ENCODE data around the gene SCN5A. TPM values are rescaled to one million over a fixed set of nuclear protein-coding genes. Genes with fewer than 3 reads are reported as not detected.

The SCN5A gene
- total RNA-seq, 1 experiment from 2014 or later, result 0.54 TPM

DNA sequence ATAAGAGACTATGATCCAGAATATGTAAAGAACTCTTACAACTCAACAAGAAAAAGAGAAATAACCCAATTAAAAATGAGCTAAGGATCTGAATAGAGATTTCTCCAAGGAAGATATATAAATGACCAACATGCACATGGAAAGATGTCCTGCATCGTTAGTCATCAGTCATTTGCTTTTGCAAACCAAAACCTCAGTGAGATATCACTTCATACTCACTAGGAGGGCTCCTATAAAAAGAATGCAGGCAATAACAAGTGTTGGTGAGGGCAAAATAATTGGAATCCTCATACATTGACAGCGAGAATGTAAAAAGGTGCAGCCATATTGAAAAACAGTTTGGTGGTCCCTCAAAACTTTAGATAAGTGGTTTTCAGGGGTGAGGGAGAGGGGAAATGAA is 96.4 kb downstream of the SCN5A start:
- DNase-seq (ENCODE audit: low spot score), result no peak
- no peak overlapping the region for H3K27ac ChIP-seq (ENCODE audit: low read depth, low read length, poor library complexity, severe bottlenecking)
- ChIA-PET CTCF (no interaction called here), POLR2A (ENCODE audit: low non-redundant PET) (no interaction called here)
- intact Hi-C loops (cut with micrococcal nuclease; ENCODE audit: unreplicated experiment), result no loop called here
- no peaks in the 10 kb centered on the region for H3K4me1 ChIP-seq (ENCODE audit: insufficient read depth, low read length, poor library complexity, severe bottlenecking)
- H3K4me3 ChIP-seq (ENCODE audit: low read depth, low read length, poor library complexity, severe bottlenecking), result no peak overlapping the region
- no peaks in the 10 kb centered on the region for H3K9me3 ChIP-seq (ENCODE audit: low read depth, low read length, poor library complexity, severe bottlenecking)
- no TSS peak for BruUV-seq (replicated peaks)
- no peaks in the 10 kb centered on the region for H3K36me3 ChIP-seq (ENCODE audit: insufficient read depth, low read length, poor library complexity, severe bottlenecking)
- H3K27me3 ChIP-seq (replicated peaks; ENCODE audit: insufficient read depth, low read depth, low read length, poor library complexity), result no peaks in the 10 kb centered on the region
- TF ChIP-seq EZH2 (IDR thresholded peaks at IDR 0.05; ENCODE audit: borderline replicate concordance, low read depth, low read length, poor library complexity, severe bottlenecking), result no peak
- TF ChIP-seq, protein P1, sequence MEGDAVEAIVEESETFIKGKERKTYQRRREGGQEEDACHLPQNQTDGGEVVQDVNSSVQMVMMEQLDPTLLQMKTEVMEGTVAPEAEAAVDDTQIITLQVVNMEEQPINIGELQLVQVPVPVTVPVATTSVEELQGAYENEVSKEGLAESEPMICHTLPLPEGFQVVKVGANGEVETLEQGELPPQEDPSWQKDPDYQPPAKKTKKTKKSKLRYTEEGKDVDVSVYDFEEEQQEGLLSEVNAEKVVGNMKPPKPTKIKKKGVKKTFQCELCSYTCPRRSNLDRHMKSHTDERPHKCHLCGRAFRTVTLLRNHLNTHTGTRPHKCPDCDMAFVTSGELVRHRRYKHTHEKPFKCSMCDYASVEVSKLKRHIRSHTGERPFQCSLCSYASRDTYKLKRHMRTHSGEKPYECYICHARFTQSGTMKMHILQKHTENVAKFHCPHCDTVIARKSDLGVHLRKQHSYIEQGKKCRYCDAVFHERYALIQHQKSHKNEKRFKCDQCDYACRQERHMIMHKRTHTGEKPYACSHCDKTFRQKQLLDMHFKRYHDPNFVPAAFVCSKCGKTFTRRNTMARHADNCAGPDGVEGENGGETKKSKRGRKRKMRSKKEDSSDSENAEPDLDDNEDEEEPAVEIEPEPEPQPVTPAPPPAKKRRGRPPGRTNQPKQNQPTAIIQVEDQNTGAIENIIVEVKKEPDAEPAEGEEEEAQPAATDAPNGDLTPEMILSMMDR (conservative IDR thresholded peaks at IDR 0.05; ENCODE audit: low read depth, low read length), result no peak

DNA sequence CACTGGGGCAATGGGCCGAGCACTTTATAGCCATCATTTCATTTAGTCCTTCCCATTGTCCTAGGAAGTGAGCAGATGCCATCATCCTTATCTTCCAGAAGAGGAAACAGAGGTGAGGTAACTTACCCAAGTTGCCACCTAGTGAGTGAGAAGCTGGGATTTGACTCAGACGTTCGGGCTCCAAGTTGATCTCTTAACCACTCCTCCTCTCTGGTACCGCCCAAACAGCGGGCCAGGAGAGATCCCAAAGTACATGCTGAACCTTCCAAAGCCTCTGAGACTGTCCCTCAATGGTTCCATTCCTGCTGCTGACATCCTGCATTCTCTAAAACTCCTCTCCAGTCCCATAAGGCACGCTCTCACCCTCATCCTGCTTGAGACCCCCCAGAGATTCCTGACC is 97.1 kb downstream of the SCN5A start:
- ChIA-PET CTCF (no interaction called here), POLR2A (ENCODE audit: low non-redundant PET) (no interaction called here)
- intact Hi-C loops (cut with micrococcal nuclease; ENCODE audit: unreplicated experiment), result no loop called here
- no peaks in the 10 kb centered on the region for H3K36me3 ChIP-seq (ENCODE audit: insufficient read depth, low read length, poor library complexity, severe bottlenecking)
- no peak for DNase-seq (ENCODE audit: low spot score)
- no peaks in the 10 kb centered on the region for H3K27me3 ChIP-seq (replicated peaks; ENCODE audit: insufficient read depth, low read depth, low read length, poor library complexity)
- H3K9me3 ChIP-seq (ENCODE audit: low read depth, low read length, poor library complexity, severe bottlenecking), result no peaks in the 10 kb centered on the region
- BruUV-seq (replicated peaks), result no TSS peak
- H3K4me1 ChIP-seq (ENCODE audit: insufficient read depth, low read length, poor library complexity, severe bottlenecking), result no peaks in the 10 kb centered on the region
- TF ChIP-seq, protein P1 (conservative IDR thresholded peaks at IDR 0.05; ENCODE audit: low read depth, low read length), result no peak
- TF ChIP-seq EZH2 (IDR thresholded peaks at IDR 0.05; ENCODE audit: borderline replicate concordance, low read depth, low read length, poor library complexity, severe bottlenecking), result no peak
- no peak overlapping the region for H3K27ac ChIP-seq (ENCODE audit: low read depth, low read length, poor library complexity, severe bottlenecking)
- no peak overlapping the region for H3K4me3 ChIP-seq (ENCODE audit: low read depth, low read length, poor library complexity, severe bottlenecking)

DNA sequence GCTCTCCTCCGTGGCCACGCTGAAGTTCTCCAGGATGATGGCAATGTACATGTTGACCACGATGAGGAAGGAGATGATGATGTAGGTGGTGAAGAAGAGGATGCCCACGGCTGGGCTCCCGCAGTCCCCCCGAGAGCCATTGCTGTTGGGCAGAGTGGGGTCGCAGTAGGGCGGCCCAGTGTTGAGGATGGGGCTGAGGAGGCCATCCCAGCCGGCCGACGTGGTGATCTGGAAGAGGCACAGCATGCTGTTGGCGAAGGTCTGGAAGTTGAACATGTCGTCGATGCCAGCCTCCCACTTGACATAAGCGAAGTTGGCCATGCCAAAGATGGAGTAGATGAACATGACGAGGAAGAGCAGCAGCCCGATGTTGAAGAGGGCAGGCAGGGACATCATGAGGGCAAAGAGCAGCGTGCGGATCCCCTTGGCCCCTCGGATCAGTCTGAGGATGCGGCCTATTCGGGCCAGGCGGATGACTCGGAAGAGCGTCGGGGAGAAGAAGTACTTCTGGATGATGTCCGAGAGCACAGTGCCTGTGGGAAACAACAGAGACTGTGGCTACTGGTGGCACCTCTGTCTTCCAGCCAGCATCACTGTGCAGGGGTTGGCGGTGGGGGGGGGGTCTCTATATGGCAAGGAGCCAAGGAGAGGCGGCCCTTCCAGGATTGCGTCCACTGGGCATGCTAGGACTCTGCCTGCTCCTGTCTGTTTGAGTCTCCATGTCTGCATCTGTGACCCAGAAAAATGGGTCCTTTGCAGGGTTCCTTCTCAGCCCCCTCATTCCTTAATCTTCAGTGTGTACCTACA is 98.3 kb downstream of the SCN5A start:
- ChIA-PET POLR2A (ENCODE audit: low non-redundant PET) (no interaction called here), CTCF (no interaction called here)
- DNase-seq (ENCODE audit: low spot score), result no peak
- H3K36me3 ChIP-seq (ENCODE audit: insufficient read depth, low read length, poor library complexity, severe bottlenecking), result no peaks in the 10 kb centered on the region
- H3K4me3 ChIP-seq (ENCODE audit: low read depth, low read length, poor library complexity, severe bottlenecking), result no peak overlapping the region
- no peaks in the 10 kb centered on the region for H3K27me3 ChIP-seq (replicated peaks; ENCODE audit: insufficient read depth, low read depth, low read length, poor library complexity)
- H3K9me3 ChIP-seq (ENCODE audit: low read depth, low read length, poor library complexity, severe bottlenecking), result no peaks in the 10 kb centered on the region
- no peak overlapping the region for H3K27ac ChIP-seq (ENCODE audit: low read depth, low read length, poor library complexity, severe bottlenecking)
- intact Hi-C loops (cut with micrococcal nuclease; ENCODE audit: unreplicated experiment), result no loop called here
- no peak for TF ChIP-seq EZH2 (IDR thresholded peaks at IDR 0.05; ENCODE audit: borderline replicate concordance, low read depth, low read length, poor library complexity, severe bottlenecking)
- TF ChIP-seq, protein P1 (conservative IDR thresholded peaks at IDR 0.05; ENCODE audit: low read depth, low read length), result no peak
- H3K4me1 ChIP-seq (ENCODE audit: insufficient read depth, low read length, poor library complexity, severe bottlenecking), result no peaks in the 10 kb centered on the region
- no TSS peak for BruUV-seq (replicated peaks)

Measured in A673 (cell line).